ENCODE data around the gene AMIGO3.

- no peak for TF ChIP-seq CTCF (IDR thresholded peaks at IDR 0.05)
- TF ChIP-seq EZH2 (IDR thresholded peaks at IDR 0.05), result no peak
- TF ChIP-seq EZH2phosphoT487 (IDR thresholded peaks at IDR 0.05), result no peak
Observed at GRCh38 chr3:49709852-49710251, 9.6 kb downstream of the AMIGO3 start.

All from neural progenitor cell (in vitro differentiated cells).